GDM1 (cell line): ENCODE data around the gene PRR14L.
"Not testable (repeated sequence)": the region's sequence is repeated elsewhere in the genome, so short reads cannot be mapped to it uniquely, and the experiment has no call there.

Source experiments
- DNase-seq: peaks from one replicate; lab custom pipeline; 2025; lab: John Stamatoyannopoulos, UW

Gene PRR14L

DNA sequence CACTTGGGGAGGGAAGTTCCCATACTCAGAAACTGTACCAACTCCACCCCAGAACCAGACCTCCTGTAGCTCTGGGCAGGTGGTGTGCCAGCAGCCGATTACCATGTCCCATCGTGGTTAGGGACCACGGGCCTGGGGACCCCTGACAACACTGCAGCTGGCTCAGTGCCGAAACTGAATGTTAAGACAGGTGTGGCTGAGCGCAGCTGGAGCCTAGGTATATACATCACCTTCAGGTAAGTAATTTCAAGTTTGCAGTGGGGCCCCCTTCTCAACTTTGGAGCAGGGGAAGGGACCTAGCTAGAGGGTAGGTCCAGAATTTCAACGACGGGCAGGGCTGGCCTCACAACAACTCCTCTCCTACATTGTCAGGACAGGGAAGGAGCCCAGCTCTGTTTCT lies 67.2 kb downstream of the PRR14L start:
- no peak for DNase-seq

DNA sequence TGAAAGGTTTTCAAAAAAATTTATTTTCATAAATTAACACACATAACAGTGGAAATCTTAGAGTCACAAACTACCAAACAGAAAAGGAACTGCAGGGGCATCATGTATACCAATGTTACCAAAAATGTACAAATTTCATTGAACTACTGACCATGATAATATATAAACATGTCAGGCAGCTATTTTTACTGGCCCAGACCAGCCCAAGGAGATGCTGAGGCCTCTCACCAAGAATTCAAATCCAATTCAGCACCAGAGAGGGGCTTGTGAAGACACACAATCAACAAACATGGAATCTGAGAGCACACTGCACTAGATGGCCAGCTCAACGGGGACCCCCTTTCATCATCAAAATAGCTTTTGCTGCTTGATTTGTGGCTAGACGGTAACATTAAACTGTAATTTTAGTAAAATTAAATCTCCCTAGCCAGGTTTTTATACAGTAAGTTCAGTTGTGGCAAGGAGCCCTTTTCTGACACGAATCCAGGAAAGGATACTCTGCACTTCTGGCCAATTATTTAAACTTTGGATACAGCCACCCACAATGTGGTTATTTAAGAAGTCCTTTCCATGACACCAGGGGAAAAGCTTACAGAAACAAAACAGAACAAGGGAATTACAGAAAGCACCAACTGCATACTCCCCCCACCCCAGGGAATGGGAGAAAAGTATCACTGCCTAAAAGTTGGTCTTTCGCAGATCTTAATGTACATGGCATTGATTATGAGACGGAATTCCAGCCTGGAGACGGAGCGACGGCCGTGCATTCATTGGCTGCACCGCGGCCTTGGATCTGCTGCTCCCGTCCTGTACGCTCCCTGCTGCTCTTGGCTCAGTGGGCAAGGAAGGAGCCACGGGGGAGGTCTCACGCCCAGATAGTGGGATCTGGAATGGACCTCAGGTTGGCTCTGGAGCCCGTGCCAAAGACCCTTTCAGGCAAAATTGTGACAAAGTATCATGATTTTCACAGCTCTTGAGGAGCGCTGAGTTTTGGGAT lies 68.3 kb downstream of the PRR14L start:
- DNase-seq: no peak

DNA sequence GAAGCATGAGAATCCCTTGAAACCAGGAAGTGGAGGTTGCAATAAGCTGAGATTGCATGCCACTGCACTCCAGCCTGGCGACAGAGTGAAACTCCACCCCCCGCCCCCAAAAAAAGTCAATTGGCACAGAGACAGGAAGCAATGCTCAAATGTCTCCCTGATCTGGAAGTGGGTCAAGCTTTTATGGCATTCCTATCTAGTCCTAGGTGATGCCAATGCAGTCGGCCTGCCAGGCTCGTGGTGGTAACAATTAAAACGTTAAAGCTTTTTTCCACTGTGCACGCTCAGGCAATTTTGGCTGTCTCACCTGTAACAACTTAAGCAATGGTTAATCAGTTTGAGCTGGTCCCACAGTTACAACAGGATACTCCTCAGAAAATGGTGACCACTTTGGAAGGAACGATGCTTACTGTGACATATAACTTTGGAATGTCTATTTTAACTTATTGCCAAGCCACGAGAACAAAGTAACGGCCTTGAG lies 69.0 kb downstream of the PRR14L start:
- no peak for DNase-seq

DNA sequence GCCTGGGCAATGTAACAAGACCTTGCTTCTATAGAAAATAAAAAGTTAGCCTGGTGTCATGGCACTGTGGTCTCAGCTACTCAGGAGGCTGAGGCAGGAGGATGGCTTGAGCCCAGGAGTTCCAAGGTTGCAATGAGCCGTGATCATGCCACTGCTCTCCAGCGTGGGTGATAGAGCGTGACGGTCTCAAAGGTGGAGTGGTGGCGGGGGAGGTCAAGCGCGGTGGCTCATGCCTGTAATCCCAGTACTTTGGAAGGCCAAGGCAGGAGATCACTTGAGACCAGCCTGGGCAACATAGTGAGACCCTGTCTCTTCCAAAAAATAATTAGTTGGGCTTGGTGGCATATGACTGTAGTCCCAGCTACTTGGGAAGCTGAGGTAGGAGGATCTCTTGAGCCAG lies 71.2 kb downstream of the PRR14L start:
- DNase-seq: no peak

DNA sequence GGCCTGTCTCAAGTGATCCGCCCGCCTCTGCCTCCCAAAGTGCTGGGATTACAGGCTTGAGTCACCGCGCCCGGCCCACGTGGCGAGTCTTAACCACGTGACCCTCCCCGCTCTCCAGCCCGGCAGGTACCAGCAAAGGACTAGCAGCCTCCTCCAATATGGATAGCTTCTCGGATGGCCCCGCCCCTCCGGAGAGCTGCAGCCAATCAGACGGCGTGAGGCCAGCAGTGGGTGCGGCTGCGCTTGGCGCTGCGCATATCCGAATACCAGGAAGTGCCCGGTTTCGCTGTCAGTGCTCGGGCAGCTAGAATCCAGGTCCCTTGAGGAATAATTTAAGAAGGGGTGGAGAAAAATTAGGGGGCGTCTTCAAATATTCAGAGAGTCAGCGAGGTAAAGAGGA lies 73.2 kb downstream of the PRR14L start:
- no peak for DNase-seq

DNA sequence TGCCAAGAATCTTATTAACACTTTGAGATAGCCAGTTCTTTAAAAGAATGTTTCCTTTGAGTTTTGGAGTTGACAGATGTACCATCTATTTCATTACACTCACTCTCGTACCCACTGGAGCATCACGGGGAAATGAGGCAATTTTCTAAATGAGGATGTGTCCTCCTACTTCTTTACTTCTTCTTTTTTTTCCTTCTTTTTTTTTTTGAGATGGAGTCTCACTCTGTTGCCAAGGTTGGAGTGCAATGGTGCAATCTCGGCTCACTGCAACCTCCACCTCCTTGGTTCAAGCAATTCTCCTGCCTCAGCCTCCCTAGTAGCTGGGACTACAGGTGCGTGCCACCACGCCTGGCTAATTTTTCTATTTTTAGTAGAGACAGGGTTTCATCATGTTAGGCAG lies 75.7 kb downstream of the PRR14L start:
- not testable (repeated sequence) for DNase-seq

DNA sequence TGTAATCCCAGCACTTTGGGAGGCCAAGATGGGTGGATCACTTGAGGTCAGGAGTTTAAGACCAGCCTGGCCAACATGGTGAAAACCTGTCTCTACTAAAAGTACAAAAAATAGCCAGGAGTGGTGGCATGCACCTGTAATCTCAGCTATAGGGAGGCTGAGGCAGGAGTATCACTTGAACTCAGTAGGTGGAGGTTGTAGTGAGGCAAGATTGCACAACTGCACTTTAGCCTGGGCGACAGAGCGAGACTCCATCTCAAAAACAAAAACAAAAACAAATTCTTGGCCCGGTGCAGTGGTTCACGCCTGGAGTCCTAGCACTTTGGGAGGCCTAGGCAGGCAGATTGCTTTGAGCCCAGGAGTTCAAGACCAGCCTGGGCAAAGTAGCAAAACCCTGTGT lies 81.1 kb downstream of the PRR14L start:
- DNase-seq: not testable (repeated sequence)

DNA sequence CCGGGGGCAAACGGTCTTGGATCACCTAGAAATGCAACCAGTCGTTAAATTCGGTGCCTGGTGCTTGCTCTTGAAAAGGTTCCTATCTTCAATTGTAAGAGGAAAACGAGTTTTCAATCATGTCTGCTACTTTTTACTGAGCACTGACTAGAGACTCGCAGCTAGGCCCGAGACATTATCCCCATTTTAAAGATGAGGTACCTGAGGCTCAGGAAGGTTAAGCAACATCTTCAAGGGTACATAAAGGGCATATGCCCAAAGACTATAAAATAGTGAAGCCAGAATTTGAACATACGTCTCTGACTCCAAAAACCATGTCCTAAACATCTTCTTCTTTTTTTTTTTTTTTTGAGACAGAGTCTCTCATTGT lies 87.3 kb downstream of the PRR14L start:
- no peak for DNase-seq

DNA sequence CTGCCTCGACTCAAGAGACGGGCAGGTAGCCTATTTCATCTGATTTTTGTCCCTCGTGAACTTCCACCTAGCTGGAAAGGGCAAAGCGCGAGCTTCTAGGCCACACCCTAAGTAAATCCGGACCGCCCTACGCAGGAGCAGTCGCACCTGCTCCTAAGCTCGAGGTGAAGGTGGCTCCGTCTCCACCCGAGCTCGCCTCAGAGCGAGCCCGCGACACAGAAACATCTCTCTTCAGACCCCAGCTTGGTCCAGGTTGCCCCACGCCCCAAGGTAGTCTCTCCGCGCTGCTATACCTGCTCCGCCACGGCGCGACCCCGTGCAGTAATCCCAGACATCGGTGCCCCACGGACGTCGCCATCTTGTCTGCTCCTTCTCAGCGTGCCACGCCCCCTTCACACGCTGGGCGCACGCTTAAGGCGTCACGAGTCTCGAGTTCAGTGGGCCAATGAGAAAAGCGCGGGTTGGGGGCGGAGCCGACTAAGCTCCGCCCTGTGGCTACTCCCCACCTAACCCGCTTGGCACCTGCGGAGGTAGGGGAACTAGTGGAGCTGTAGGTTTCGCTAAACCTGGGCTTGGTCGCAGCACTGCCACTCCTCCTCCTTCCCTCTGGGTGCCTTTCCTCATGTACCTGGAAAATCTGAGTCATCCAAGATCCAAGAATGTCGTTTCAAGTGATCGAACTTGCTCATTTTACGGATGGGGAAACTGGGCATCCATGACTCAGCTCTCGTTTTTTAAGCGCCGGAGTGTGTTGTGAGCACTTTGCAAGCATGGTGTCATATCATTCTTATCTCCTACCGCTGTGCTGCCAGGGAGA lies 87.9 kb downstream of the PRR14L start, which contains the start of gene PISD:
Gene PISD, minus strand, starts transcription at position 365 of the 817 bp plus-strand sequence. Its CDS starts 7 bp downstream, at position 358.
- peak; percentile 91 for DNase-seq

DNA sequence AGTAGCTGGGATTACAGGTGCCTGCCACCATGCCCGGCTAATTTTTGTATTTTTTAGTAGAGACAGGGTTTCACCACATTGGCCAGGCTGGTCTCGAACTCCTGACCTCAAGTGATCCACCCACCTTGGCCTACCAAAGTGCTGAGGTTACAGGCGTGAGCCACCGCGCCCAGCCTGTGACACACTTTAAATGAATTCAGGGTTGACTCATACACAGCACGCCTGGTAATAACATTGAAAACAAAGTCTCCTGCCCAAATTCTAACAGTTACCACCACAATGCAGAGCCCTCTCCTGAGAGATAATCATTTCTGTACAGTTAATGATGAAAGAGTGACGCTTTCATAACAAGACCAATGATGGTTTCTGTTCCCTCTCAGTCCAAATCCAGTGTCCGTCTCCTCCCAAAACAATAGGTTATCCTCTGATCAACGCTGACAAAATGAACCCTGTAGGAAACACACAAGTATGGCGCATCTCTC lies 89.0 kb downstream of the PRR14L start:
- not testable (repeated sequence) for DNase-seq

DNA sequence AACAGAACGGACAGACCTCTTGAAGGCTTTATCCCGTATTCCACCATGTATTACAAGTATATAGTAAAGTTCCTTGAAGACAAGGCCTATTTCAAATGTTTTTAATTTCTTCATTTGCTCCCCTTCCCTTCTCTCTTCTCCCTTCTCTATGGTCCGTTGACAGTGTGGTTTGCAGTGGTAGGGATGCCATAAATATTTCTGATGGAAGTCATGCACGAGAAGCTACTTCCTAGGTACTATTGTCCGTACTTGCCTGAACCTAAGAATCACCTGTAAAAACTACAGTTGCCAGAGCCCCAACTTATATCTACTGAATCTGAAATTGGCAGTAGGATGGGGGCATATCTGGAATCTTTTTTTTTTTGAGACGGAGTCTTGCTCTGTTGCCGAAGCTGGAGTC lies 90.7 kb downstream of the PRR14L start:
- DNase-seq: no peak

DNA sequence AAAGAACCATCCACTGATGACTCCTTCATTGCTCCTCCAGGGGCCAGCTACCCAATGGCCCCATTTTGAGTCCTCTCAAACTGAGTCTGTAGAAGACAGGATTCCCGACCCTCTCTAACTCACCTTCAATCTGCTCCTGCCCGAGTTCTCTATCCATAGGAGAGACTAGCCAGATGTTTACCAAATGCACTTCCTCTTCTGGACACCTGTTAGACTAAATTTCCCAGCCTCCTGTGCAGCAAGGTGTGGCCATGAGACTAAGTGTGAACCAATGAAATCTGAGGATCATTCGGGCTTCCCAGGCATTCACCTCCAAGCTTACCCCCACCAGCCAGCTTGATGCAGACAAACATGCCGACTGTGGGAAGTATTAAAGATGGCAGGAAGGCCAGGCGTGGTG lies 95.5 kb downstream of the PRR14L start:
- no peak for DNase-seq

DNA sequence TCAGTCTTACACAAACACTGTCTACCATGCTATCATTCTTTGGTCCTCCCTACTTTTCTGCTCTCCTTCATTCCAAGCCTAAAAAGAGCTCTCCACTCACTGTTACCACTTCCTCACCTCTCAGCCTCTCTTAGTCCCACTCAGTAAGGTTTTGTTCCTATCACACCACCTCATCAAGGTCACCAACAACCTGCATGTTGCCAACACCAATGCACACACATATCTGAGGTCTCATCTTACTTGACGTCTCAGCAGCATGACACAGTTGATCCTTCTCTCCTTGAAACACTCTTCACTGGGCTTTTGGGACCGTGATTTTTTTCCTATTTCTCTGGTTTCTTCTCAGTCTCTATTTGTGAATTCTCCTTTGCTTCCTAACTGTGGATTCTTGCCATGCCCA lies 96.0 kb downstream of the PRR14L start:
- no peak for DNase-seq

DNA sequence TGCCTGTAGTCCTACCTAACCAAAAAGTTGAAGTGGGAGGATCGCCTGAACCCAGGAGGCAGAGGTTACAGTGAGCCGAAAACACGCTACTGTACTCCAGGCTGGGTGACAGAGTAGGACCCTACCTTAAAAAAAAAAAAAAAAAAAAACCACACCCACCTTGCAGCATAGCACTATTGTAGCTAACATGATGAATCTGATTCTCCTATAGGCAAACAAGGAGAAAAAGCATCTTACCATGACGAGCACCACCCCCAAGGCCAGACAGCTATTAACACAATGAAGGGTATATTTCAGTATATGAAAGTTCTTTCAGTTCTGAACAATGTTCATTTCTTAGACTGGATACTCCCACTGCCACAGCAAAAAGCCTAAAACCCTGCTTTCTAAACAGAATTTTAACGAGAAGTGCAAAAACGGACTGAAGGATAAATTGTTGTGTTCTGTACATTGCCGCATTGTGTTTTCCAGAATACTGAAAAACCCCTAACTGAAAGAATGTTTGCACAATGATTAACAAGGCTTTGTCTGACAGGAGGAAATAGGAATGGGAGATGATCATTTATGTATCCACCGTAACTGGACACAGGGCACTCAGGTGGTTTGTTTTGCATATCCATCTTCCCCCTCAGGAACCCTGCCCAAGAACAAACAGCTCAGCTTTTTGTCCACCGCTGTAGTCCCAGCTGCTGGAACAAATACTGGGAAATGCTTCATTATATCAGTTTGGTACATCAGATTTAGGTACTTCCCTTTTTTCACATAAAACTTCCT lies 96.8 kb downstream of the PRR14L start:
- DNase-seq: no peak

DNA sequence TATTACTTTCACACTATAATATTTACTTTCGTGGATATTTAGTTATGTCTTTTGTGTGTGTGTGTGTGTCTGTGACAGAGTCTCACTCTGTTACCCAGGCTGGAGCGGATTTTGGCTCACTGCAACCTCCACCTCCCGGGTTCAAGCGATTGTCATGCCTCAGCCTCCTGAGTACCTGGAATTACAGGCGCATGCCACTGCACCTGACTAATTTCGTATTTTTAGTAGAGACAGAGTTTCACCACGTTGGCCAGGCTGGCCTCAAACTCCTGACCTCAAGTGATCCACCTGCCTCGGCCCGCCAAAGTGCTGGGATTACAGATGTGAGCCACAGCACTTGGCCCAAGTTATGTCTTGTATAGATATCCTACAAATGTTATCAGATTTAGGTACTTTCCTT lies 97.8 kb downstream of the PRR14L start:
- no peak for DNase-seq

DNA sequence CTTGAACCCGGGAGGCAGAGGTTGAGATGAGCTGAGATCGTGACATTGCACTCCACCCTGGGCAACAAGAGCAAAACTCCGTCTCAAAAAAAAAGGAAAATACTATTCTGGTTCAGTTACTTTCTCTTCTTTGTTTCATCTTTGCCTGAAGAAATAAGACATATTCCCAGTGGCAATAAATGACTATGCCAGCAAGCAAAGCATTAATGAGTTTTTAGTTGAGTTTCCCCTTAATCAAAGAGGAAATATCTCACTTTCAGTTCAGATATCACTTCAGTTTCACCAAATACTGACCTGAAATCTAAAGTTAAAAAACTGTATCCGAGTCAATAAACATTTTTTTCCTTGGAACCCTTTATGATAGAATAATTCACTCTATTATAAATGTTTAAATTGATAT lies 98.3 kb downstream of the PRR14L start:
- DNase-seq: no peak

DNA sequence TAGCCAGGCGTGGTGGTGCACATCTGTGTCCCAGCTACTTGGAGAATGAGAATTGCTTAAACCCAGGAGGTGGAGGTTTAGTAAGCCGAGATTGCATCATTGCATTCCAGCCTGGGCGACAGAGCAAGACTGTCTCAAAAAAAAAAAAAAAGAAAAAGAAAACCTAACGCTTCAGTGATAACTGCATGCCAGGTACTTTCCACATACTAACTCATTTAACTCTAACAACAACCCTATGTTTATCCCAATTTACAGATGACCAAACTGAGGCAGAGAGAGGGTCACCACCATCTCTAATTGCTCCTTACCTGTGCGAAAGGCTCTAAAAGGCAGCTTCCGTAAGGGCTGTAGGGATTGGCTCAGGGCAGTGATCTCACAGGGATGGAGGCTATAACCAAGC lies 99.5 kb downstream of the PRR14L start:
- no peak for DNase-seq

DNA sequence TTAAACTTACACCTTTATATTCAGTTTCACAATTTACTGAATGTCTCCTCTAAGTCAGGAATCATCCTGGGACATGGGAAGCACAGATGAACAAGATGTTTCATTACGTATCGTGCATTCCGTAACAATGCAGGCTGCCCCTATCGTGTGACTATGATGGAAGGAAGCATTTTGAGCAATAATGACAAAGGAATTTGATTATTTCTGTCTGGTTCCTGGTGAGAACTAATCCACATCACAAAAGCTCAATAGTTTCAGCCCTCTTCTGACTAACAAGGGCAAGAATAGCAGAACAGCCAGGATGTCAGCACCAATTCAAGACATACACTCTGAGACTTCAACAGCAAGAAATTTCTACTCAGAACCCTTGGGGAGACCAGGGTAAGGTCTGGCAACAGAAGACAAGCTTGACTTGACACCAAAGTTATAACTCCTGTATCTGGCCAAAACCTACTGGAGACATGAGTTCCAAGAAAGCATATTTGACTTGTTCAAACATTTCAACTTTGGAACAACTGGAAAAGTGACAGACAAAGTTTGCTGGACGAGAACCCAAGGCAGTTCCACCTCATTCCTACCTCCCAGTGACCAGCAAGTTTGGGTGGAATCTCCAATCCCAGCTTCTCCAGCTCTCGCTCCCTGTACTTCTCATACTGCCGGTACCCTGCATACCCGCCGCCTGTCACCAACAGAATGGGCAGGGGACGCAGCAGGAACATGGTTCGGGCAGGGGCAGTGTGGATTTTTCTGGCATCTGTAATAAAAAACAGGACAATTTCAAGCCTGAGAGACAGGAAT lies 102.2 kb downstream of the PRR14L start:
- DNase-seq: no peak

DNA sequence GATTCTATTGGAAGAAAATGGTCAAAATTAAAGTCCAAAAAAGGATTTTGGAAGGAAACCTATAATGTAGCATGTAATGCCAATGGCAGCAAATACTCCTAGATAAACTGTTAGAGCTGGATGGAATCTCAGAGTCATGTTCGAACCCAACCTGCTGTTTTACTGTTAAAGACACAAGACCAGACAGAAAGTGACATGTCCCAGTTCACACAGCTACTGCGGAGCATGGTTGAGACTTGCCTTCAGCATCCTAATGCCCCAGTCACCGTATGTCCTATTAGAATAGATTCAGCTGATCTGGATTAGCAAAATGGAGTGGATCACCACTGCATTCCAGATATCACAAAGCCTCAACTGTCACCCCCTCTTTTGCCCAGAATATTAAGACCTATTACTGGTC lies 102.9 kb downstream of the PRR14L start:
- DNase-seq: no peak

DNA sequence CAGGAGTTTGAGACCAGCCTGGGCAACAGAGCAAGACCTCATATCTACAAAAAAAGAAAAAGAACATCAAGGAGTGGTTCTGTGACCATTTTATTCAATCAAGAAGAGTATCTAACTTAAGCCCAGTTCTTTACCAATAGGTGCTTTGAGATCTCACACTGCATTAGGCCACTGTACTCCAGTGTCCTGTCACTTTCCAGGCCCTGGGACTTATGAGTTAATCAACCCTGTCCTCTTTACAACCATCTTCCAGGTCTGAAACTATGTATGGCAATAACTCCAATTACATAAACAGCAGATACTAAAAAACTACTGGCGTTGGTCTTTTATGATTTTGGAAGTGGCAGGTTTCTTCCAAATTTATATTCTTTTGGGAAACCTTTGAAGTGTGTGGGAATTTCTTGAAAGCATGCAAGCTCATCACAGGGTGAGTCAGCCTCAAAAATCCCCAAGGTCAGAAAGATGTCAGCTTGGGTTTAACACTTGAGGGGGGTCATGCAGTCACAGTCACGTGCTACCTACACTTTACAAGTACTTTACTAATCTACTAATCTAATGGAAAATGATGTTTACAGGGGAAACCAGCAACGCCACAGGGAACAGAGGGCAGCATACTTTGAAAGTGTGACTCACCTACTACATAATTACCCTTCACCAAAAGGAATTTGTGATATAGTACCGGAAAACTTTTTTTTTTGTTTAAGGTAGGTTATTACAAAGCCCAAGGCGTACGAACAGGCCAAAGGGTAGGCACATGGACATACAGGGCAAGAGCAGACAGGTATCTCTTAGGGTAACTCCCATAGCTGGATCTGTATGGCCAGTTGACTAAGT lies 103.5 kb downstream of the PRR14L start:
- no peak for DNase-seq
